HG03175 (cell line): Measurements from ENCODE around the gene RRM1.
"Not testable (repeated sequence)": the region's sequence is repeated elsewhere in the genome, so short reads cannot be mapped to it uniquely, and the experiment has no call there.

Source experiments
- ATAC-seq: cut with Tn5 transposase; IDR thresholded peaks from one replicate; pipeline ENCODE4 v1.9.1; 2021; ENCODE audit warnings: mild to moderate bottlenecking, moderate library complexity; ENCODE audit not compliant: unreplicated experiment

RRM1 gene

DNA sequence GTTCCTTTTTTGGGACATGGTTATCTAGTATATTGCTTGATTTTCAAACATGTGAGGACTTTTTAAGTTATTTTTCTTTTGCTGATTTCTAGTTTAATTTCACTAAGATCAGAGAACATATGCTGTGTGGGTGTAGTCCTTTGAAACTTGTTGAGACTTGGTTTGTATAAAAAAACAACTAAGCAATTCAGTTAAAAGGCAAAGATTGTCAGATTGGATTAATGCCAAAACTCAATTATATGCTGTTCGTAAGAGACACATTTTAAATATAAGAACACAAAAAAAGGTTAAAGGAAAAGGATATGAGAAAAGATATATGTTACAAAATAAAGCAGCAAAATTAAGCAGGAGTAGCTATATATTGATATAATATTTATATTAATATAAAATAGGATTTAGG is 17.8 kb upstream of the RRM1 start:
- no peak for ATAC-seq

DNA sequence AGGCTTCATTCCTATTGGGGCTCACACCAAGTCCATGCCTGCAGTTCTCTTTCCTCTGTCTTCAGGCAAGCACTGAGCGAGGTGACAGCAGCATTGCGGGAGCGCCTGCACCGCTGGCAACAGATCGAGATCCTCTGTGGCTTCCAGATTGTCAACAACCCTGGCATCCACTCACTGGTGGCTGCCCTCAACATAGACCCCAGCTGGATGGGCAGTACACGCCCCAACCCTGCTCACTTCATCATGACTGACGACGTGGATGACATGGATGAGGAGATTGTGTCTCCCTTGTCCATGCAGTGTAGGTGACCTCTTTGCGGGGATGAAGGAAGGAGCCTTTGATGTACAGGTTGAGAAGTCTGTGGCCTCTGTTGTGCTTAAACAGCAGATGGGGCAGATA is 11.4 kb upstream of the RRM1 start:
- no peak for ATAC-seq

DNA sequence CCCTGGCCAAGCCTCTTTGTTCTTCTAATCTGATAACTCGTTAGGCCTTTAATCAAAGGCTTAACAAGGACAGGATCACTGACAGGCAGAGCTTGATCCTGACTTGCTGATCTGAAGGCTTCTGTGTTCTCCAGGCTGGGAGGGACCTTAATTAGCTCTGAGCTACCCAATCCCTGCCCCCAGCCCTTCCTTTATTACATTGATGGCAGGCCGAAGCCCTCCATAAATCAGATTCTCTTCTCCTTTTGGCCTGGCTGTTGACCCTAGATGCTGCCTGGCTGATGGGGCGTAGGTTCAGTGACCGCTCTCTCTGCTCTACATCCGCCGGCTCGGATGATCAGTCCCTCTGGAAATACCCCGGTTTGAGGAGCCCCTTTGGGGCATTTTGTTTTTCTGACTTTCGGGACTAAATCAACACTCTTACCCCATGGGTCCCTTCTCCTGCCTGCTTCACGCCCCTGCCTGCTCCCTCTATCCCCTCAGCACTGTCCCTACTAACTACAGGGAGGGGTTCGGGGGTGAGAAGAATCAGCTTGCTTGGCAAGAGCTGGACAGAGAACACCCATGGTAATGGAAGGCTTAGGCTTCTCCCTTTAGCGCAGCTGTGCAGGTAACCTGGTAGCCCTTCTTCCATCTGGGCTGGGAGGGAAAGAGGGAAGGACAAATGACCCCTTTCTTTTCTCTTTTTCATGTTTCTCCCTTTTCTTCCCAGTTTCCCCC is 10.0 kb upstream of the RRM1 start:
- ATAC-seq, result no peak

DNA sequence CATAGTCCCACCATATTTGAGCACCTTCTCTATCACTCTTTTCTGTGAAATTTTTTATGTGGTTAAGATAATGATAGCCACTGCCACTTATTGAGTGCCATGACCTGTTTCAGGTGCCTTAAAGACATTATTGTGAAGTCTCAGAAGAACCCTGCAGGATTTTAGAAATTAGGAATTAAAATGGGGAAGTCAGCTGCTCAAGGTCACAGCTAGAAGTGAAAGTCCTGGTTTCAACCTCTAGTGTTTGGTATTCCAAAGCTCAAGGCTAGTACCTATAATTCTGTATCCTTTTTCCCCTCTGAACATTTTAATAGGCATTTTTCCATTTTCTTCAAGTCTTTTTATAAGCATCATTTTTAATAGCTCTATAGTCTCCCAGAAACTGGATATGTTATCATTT is 9.0 kb upstream of the RRM1 start:
- no peak for ATAC-seq

DNA sequence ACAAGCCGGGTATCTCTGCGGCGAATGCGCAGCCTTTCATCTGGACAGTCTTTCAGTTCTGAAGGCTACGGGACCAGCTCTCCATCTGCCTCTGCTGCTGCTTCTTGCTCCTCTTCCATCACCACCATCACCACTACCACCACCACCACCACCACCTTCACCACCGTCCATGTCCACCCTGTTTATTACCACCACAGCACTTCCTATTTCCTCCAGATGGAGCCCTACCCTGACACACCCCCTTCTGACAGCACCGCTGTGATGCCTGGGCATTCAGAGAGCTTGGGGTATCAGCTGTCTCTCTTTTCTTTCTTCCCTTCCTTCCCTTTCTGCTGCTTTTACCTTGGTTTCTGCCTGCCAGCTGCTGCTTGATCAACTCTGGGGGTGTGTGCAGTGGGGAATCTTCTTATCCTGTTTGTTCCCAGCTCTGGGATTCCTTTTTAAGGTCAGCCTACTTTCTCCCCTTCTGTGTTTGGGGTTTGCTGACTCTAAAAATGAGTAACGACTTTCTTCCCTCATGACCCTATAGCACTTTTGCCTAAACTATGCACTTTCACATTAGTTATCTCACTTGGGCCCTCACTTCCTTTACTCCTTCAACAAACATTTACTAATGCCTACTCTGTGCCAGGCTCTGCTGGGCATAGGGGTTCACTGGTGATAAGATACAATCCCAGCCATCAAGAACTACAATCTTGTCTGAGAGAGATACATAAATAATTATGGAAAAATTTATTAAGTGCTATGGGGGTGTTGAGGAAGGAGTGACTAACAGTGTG is 7.8 kb upstream of the RRM1 start:
- ATAC-seq, result no peak

DNA sequence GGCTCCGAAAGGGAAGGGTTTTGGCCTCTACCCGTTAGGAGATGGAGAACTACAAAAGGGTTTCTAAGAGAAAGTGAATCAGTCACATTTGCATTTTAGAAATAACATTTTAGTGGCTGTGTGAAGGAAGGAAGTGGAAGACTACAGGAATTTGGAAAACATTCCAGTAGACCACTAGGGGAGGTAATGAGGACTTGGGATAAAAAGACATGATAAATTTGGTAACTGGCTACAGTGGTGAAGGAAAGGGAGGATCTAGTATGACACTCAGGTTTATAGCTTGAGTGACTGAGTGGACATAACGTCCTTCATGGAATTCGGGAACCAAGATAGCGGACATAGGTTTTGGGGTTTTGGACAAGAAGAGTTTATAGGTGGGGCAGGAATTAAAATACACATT is 7.0 kb upstream of the RRM1 start:
- no peak for ATAC-seq

DNA sequence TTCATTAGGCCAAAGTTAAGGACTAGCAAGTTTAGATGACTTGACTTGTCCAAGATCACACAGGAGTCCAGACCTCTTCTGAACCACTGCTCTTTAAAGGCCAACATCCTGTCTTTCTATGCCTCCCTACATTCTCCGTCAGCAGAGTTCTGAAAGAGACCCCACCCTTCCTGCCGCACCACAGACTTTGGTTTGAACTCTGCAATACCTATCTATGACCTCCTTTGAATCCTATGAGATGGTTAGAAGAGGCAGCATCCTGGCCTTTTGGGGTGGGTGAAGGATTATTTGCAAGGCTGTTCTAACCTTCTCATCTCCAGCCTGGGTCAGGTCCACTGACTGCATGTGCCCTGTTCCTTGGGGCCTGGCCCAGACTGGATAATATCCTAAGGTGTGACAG is 4.3 kb upstream of the RRM1 start:
- no peak for ATAC-seq

DNA sequence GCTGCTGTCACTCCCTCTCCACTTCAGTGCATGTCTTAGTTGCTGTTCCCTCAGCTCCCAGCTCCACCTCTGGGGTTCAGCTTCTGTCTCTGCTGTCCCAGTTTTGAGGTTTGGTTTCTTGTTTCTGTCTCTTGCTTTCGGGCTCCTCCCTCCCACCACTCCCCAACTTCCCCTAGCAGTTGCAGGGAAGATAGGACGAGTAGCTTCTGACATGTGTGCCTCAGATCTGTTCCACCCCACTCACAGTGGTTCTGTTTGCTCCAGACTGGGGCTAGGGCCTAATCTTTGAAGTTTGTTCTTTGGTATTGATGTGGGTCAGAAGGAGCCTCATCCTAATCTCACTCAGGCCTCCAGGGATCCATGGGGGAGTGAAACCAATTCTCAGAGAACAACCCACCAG is 2.6 kb upstream of the RRM1 start:
- no peak for ATAC-seq

DNA sequence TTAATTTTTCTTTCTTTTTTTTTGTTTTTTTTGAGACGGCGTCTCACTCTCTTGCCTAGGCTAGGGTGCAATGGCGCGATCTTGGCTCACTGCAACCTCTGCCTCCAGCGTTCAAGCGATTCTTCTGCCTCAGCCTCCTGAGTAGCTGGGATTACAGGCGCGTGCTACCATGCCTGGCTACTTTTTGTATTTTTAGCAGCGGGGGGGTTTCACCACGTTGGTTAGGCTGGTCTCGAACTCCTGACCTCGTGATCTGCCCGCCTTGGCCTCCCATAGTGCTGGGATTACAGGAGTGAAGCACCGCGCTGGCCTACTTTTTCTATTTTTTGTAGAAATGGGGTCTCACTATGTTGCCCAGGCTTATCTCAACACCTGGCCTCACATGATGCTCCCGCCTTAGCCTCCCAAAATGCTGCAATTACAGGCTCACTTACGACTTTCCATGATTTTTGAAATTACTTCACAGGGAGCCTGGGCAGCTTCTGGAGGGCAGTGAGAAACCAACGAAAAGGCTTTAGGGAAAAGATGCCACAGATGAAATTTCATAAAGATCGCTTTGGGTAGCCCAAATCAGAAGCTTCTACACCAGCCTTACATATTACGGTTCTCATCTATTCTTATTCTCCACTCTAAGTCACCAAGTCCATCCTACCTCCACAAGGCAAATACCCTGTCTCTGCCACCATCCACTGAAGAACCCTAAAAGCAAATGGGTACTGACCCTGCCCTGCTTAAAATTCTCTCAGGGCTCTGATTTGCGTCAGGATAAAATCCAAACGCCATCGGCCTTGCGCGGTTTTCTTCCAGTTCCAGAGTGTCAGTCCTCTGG is 866 bp upstream of the RRM1 start:
- no peak for ATAC-seq

DNA sequence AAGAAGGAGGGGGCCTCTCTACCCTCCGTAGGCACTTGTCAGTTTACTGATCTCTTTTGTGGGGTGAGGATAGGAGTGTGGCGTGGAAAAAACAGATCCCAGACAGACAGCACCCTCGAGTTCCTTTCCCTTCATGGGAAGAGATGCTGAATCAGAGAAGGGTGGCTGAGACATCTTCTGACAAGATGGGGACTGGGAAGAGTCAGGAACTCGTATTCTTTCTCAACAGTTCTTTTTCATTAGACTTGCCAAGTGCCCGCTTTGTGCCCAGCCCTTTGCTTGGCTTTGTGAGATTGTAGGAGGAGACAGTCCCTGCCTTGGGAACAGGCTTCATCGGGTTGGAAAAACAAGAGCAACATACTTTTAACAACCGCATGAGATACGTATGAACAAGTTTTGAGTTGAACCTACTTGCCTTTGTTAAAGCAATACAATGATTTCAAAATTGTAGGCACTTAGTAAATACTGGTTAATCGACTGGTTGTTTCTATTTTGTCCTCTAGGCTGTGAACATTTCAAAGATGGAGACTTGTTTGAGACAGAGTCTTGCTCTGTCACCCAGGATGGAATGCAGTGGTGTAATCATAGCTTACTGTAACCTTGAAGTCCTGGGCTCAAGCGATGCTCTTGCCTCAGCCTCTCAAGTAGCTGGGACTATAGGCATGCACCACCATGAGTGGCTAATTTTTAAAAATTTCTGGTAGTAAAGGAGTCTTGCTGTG is 1.1 kb downstream of the RRM1 start:
- ATAC-seq, result no peak

DNA sequence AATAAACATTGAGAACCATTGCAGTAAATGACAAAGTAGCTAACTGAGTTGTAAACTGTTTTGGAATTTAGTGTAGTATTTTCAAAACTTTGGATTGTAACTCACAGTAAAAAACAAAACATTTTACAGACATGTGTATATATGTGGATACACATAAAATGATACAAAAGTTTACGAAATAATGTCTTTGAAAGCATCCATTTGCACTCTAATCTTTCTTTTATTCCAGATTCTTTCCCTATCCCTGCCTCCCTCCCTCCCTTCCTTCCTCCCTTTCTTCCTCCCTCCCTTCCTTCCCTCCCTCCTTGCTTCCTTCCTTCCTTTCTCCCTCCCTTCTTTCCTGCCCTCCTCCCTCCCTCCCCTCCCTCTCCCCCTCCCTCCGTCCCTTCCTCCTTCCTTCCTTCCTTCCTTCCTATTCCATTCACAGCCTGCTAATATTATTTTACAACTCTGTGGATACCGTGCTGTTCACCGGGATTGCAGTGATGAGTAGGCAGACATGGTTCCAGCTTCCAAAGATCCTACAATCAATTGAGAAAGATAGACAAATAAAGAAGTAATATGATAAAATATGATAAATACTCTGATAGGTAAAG is 3.5 kb downstream of the RRM1 start:
- no peak for ATAC-seq

DNA sequence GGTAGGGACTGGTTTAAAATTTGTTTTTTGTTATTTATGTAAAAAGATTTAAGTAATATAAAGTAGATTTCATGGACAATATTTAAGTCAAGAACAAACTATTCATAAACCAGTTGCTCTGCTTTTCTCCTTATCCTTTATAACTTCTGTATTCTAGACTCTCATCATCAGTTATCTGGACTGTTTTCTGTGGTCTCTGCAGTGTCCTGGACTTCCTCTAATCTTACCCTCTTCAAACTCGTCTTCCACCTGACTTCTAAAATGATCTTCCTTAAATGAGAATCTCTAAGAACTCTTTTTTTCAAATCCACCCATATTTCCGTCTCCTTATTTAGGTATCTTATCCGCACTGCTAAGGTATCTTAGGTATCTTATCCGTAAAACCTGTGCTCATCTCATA is 8.1 kb downstream of the RRM1 start:
- no peak for ATAC-seq

DNA sequence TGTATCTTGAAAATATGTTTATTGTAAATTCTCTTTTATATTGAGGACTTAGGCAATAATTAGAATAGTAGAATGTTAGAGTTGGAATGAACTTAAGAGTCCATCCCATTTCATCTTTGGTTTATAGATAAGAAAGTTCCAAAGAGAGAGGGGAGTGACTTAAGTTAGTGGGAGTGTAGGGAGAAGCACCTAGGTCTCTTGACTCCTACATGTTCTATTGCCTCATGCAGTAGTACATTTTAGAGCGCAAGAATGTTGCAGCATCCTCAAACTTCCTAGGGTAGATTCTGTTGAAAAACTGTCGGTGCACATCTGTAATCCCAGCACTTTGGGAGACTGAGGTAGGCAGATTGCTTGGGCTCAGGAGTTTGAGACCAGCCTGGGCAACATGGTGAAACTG is 8.7 kb downstream of the RRM1 start:
- ATAC-seq, result no peak

DNA sequence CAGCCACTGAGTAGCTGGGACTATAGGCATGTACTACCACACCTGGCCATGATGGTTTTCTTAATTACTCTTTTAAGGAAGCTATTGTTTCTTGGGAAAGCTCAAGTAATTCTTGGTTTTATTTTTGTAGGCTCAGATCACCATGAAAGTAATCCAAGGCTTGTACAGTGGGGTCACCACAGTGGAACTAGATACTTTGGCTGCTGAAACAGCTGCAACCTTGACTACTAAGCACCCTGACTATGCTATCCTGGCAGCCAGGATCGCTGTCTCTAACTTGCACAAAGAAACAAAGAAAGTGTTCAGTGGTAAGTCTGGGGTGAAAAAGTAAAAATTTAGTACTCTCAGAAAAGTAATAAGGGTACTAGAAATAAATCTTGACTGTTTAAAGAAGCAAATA is 11.3 kb downstream of the RRM1 start:
- no peak for ATAC-seq

DNA sequence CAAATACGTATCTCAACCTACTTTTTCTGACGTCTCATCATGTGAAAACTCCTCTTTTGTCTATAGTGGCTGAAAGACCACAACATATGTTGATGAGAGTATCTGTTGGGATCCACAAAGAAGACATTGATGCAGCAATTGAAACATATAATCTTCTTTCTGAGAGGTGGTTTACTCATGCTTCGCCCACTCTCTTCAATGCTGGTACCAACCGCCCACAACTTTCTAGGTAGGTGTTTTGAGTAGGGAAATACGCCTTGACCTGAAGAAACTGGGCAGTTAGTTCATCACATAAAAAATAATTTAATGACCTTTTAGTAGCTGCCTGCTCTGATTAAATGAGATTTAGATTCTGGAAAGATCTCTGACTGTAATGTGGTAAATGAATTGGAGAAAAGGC is 17.2 kb downstream of the RRM1 start:
- no peak for ATAC-seq

DNA sequence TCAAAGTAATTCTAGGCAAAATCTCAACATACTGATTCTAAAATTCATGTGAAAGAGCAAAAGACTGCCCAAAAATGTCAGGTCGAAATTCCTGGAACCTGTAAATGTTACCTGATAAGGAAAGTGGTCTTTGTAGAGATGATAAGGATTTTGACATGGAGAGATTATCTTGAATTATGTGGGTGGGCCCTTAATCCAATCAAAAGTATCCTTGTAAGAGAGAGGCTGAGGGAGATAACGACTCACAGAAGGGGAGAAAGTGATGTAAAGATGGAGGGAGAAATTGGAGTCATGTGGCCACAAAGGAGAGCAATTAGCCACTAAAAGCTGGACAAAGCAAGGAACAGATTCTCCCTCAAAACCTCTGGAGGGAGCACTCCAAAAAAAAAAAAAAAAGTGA is 20.5 kb downstream of the RRM1 start:
- ATAC-seq, result no peak

DNA sequence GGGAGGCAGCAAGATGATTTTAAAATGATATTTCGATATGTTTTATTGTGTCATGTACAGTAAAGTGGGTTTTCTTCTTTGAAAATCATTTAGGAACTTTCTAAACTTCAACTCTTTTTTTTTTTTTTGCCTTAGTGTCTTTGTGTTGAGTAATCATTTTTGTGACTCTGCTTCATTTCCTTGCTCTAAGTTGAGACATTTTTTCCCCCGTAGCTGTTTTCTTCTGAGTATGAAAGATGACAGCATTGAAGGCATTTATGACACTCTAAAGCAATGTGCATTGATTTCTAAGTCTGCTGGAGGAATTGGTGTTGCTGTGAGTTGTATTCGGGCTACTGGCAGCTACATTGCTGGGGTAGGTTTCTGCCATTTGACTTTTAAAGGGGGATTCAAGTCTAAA is 23.5 kb downstream of the RRM1 start:
- ATAC-seq, result no peak

DNA sequence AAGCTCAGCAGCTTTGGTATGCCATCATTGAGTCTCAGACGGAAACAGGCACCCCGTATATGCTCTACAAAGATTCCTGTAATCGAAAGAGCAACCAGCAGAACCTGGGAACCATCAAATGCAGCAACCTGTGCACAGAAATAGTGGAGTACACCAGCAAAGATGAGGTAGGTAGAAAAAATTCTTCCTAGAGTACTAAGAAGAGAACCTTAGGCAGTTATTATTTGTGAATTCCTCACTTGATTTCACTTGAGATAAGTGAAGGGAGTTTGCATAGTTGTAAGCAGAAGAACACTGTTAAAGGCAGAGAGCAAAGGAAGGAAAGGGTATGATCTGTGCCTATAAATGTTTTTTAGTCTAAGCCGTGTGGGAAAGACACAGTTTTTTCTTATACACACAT is 28.6 kb downstream of the RRM1 start:
- ATAC-seq, result no peak

DNA sequence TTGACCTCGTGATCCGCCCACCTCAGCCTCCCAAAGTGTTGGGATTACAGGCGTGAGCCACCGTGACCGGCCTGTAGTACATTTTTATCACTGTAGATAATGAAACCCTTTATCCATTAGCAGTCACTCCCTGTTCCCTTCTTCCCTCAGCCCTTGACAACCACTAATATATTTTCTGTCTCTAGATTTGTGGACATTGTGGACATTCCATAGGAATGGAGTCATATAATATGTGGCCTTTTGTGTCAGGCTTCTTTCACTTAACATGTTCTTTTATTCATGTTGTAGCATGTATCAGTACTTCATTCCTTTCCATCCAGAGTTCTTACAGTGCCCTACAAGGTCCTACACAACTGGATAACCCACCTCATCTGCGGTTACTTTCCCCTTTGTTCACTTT is 30.5 kb downstream of the RRM1 start:
- no peak for ATAC-seq

DNA sequence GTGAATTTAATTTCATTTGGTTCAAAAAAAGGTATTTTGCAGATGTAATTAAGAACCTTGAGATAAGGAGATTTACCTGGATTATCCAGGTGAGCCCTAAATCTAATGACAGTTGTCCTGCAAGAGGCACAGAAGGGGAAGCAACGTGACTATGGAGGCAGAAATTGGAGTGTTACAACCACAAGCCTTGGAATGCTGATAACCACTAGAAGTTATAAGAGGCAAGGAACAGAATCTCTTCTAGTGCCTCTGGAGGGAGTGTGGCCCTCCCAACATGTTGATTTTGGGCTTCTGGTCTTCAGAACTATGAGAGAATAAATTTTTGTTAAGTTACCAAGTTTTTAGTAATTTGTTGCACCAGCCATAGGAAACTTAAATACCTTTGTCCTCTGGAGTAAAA is 32.8 kb downstream of the RRM1 start:
- no peak for ATAC-seq

DNA sequence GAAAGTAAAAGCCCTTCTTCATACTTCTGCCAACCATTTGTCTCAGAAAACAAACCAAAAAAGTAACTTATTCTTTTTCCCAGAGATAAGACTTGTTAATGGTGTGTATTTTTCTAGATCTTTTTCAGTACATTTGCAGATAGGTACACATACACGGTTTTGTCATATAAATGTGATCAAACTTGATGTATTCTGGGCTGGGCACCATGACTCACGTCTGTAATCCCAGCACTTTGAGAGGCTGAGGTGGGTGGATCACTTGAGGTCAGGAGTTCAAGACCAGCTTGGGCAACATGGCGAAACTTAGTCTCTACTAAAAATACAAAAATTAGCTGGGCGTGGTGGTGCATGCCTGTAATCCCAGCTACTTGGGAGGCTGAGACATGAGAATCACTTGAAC is 35.6 kb downstream of the RRM1 start:
- not testable (repeated sequence) for ATAC-seq
